ENCODE measurements around the gene EIF5A. TPM values are rescaled to one million over a fixed set of nuclear protein-coding genes. Genes with fewer than 3 reads are reported as not detected.

Gene EIF5A
- total RNA-seq, 4 donors from 2014 or later: 94.4 to 128 (median 120) TPM

DNA sequence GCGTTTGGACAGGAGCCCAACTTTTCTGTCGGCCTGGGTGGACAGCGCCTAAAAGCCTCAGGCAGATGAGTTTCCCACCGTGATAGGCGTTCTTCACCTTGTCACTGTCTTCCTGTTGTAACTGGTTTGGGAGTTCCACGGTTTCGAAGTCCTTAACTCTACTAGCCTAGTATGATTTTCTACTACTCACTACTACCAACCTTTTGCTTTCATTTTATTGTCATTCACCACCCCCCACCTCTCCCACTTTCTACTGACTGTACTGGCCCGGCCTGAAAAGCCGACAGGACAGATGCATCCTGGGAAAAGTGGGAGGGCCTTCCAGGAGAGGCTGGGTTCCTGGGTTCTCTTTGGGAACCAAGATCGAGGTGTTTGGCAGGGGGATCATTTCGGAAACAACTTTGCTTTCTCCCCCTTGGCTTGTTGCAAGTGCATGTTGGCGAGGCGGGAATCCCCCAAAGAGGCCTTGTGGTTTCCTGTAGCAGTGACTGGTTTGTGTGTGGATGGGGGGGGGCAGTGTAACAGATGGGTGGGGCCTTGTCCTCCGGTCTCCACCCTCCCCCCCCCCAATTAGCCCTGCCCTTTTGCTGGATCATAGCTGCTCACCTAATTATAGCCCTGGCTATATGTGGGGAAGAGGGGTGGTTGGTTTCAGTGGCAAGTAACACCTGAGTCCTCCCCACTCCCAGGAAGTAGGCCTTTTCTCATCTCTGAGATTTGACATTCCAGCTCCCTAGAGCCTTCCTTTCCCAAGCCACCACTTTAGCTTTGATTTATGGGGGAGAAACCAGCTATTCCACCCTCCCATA, 1.4 kb downstream of the EIF5A start:
- peaks cover 4 to 33% (median 9%) of the 10 kb centered on the region in 4 donors for H3K4me1 ChIP-seq
- peak; percentile 35 to 62 for TF ChIP-seq POLR2A (IDR thresholded peaks at IDR 0.05)
- TF ChIP-seq, protein P1, sequence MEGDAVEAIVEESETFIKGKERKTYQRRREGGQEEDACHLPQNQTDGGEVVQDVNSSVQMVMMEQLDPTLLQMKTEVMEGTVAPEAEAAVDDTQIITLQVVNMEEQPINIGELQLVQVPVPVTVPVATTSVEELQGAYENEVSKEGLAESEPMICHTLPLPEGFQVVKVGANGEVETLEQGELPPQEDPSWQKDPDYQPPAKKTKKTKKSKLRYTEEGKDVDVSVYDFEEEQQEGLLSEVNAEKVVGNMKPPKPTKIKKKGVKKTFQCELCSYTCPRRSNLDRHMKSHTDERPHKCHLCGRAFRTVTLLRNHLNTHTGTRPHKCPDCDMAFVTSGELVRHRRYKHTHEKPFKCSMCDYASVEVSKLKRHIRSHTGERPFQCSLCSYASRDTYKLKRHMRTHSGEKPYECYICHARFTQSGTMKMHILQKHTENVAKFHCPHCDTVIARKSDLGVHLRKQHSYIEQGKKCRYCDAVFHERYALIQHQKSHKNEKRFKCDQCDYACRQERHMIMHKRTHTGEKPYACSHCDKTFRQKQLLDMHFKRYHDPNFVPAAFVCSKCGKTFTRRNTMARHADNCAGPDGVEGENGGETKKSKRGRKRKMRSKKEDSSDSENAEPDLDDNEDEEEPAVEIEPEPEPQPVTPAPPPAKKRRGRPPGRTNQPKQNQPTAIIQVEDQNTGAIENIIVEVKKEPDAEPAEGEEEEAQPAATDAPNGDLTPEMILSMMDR (IDR thresholded peaks at IDR 0.05): no peak
- peak; percentile 79 to 90 (median 89) for DNase-seq
- peaks cover 0 to 41% (median 0%) of the 10 kb centered on the region in 3 donors for H3K36me3 ChIP-seq
- peak overlapping the region; percentile 97 to 100 (median 100) for H3K27ac ChIP-seq
- H3K9me3 ChIP-seq: no peaks in the 10 kb centered on the region
- H3K27me3 ChIP-seq: no peaks in the 10 kb centered on the region
- peak overlapping the region; percentile 67 to 98 (median 96) for H3K4me3 ChIP-seq

DNA sequence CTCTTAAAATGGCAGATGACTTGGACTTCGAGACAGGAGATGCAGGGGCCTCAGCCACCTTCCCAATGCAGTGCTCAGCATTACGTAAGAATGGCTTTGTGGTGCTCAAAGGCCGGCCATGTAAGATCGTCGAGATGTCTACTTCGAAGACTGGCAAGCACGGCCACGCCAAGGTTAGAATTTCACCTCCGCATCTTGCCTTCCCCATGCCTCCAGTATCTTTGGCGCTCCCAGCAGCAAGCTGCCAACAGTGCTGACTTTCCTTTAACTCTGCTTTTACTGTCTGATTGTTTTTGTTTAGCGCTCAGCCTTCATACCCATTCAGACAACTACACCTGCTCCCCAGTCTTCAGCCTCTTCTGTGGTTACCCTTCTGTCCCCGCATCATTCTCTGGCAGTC, 2.2 kb downstream of the EIF5A start:
- H3K9me3 ChIP-seq: no peaks in the 10 kb centered on the region
- H3K36me3 ChIP-seq: peaks cover 0 to 45% (median 0%) of the 10 kb centered on the region in 3 donors
- TF ChIP-seq POLR2A (IDR thresholded peaks at IDR 0.05): no peak
- TF ChIP-seq, protein P1 (IDR thresholded peaks at IDR 0.05): no peak
- peak overlapping the region in 2 of 4 donors; percentile 95 to 98 for H3K4me3 ChIP-seq
- H3K4me1 ChIP-seq: peaks cover 4 to 39% (median 12%) of the 10 kb centered on the region in 4 donors
- peak overlapping the region; percentile 97 to 100 (median 100) for H3K27ac ChIP-seq
- H3K27me3 ChIP-seq: no peaks in the 10 kb centered on the region
- no peak for DNase-seq

DNA sequence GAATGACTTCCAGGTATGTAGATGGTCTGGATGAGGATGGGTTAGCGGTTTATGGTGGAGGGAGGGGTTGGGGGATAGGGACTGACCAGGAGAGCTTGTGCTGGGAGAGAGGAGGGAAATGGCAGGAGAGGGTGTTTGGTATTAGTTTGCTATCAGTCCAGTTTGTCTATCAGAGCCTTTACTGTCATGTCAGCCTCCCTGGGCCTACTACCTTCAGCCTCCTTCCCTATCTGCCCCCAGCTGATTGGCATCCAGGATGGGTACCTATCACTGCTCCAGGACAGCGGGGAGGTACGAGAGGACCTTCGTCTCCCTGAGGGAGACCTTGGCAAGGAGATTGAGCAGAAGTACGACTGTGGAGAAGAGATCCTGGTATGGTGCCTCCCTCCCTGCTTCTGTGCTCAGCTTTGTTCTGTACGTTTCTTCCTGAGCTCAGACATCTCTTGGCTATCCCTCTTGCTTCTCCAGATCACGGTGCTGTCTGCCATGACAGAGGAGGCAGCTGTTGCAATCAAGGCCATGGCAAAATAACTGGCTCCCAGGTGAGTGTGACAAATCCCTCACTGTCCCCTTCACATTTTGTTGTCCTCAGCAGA, 3.8 kb downstream of the EIF5A start:
- peak overlapping the region in 1 of 4 donors; percentile 7 for H3K27ac ChIP-seq

DNA sequence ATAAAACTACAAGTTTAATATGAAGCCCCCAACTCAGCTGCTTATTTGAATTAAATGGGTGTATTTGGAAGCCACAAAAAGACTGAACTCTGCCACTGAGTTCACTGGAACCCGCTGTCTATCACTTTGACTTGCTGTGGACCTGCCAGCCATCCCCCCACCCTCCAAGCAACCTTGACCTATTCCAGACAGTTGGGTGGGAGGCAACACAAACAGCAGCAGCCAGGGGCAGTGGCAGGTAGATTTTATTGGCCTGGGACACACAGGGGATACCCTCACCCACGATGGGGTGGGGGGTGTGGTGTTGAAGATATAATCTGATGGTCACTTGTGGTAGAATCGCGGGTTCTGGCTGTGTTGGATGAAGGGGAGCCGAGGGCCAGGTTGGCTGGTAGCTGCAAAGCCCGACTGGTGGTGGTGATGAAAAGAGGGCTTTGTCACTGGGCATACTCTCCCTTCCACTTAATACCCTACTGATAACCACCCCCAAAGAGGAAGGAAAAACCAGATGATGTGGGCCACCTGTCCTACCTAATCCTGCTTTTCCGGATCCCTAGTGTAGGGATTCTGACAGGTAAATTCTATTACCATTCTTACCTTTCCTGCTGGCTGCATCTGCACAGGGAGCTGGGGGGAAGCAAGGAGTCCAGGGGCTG, 5.1 kb downstream of the EIF5A start:
- DNase-seq: no peak
- Histone ChIP-seq H3K27ac (no peak overlapping the region), H3K27me3 (no peaks in the 10 kb centered on the region), H3K36me3 (peaks cover 0 to 48% (median 0%) of the 10 kb centered on the region in 3 donors), H3K4me3 (no peak overlapping the region), H3K4me1 (peaks cover 4 to 42% (median 18%) of the 10 kb centered on the region in 4 donors), H3K9me3 (no peaks in the 10 kb centered on the region)
- TF ChIP-seq POLR2A (IDR thresholded peaks at IDR 0.05): no peak
- TF ChIP-seq, protein P1 (IDR thresholded peaks at IDR 0.05): no peak

More for the DNA sequence above, 3.8 kb downstream of the EIF5A start:
- Histone ChIP-seq H3K4me3 (no peak overlapping the region), H3K36me3 (peaks cover 0 to 45% (median 0%) of the 10 kb centered on the region in 3 donors), H3K9me3 (no peaks in the 10 kb centered on the region), H3K4me1 (peaks cover 4 to 45% (median 18%) of the 10 kb centered on the region in 4 donors), H3K27me3 (no peaks in the 10 kb centered on the region)
- TF ChIP-seq POLR2A (IDR thresholded peaks at IDR 0.05): no peak
- TF ChIP-seq, protein P1 (IDR thresholded peaks at IDR 0.05): no peak
- no peak for DNase-seq

DNA sequence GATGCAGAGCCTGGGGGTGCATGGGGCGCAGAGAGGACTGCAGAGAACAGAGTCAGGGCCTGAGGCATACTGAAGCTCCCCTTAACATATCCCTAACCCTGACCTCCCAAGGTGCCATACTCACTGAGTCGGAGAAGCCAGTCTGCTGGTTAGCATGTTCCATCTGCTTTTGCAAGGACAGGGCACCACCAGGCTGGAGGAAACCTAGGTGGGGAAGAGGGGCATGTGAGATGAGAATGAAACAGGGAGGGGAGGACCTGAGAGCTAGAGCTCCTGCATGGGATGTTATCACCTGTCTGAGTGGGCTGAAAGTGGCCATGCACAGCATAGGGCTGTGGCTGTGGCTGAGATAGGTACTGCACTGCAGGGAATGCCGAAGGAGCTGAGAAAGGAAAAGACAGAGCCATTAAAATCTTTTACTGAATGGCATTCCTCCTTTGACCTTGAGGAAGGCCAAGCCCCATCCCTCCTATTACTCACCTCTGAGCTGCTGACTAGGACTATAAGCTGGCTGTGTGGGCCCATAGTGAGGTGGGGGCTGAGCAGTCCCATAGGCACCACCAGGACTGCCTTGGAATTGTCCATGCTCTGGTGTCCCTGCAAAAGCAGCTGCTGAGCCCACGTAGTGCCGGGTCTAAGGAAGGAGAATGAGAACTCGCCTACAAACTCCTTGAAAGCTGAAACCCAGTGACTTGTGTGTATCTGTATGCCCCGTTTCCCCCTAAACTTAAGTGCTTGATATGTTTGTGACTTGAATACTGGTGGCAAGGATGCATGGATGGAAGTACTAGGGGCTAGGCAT, 5.9 kb downstream of the EIF5A start:
- no peak overlapping the region for H3K4me3 ChIP-seq
- peaks cover 4 to 42% (median 18%) of the 10 kb centered on the region in 4 donors for H3K4me1 ChIP-seq
- H3K27ac ChIP-seq: peak overlapping the region in 1 of 4 donors; percentile 12
- H3K27me3 ChIP-seq: no peaks in the 10 kb centered on the region
- peaks cover 0 to 55% (median 0%) of the 10 kb centered on the region in 3 donors for H3K36me3 ChIP-seq
- DNase-seq: no peak
- no peaks in the 10 kb centered on the region for H3K9me3 ChIP-seq
- TF ChIP-seq POLR2A (IDR thresholded peaks at IDR 0.05): no peak
- TF ChIP-seq, protein P1 (IDR thresholded peaks at IDR 0.05): peak in 2 of 6 experiments; percentile 8 to 25

Measured in Peyer's patch (tissue), 4 donors.